RKO (cell line): Measurements from ENCODE around the gene FAM168A.

Source experiments
- DNase-seq: peaks from one replicate; pipeline ENCODE4 v3.0.0-alpha.2; 2016; ENCODE audit warnings: low spot score

The FAM168A gene

GRCh38 chr11:73388265-73389133, 209.4 kb downstream of the FAM168A start:
- no peak for DNase-seq

GRCh38 chr11:73387594-73388264, 210.2 kb downstream of the FAM168A start:
- no peak for DNase-seq

GRCh38 chr11:73386546-73386945, 211.4 kb downstream of the FAM168A start:
- no peak for DNase-seq

GRCh38 chr11:73386016-73386415, 211.9 kb downstream of the FAM168A start:
- no peak for DNase-seq

- DNase-seq: no peak
Observed at GRCh38 chr11:73384872-73385689, 212.8 kb downstream of the FAM168A start.

- no peak for DNase-seq
Observed at GRCh38 chr11:73384531-73384871, 213.4 kb downstream of the FAM168A start.

- no peak for DNase-seq
Observed at GRCh38 chr11:73384125-73384441, 213.8 kb downstream of the FAM168A start.

- no peak for DNase-seq
Observed at GRCh38 chr11:73383249-73384124, 214.4 kb downstream of the FAM168A start.

- DNase-seq: no peak
Observed at GRCh38 chr11:73382747-73383146, 215.2 kb downstream of the FAM168A start.

GRCh38 chr11:73382183-73382582, 215.7 kb downstream of the FAM168A start:
- no peak for DNase-seq

GRCh38 chr11:73381589-73381988, 216.3 kb downstream of the FAM168A start:
- no peak for DNase-seq

GRCh38 chr11:73380897-73381410, 217.0 kb downstream of the FAM168A start:
- no peak for DNase-seq

- DNase-seq: no peak
Observed at GRCh38 chr11:73380331-73380730, 217.6 kb downstream of the FAM168A start.

- no peak for DNase-seq
Observed at GRCh38 chr11:73379189-73379880, 218.6 kb downstream of the FAM168A start.

GRCh38 chr11:73376803-73377629, 220.9 kb downstream of the FAM168A start:
- peak; percentile 90 for DNase-seq

GRCh38 chr11:73376160-73376802, 221.6 kb downstream of the FAM168A start, which contains the start of gene RELT:
Gene RELT (plus strand): TSS chr11:73376399. CDS start chr11:73389137, 12,738 bp downstream.
- peak; percentile 92 for DNase-seq

GRCh38 chr11:73375830-73376159, 222.1 kb downstream of the FAM168A start:
- no peak for DNase-seq

GRCh38 chr11:73374151-73374550, 223.8 kb downstream of the FAM168A start:
- DNase-seq: no peak

GRCh38 chr11:73372375-73372993, 225.4 kb downstream of the FAM168A start:
- peak; percentile 39 for DNase-seq
